22Rv1 (cell line): ENCODE measurements around the gene FASTK.

Experiments used
- CTCF ChIP-seq: fragments of 450-650 bp; IDR thresholded peaks from 2 replicates; pipeline ENCODE4 v1.5.1; 2017; ENCODE audit warnings: mild to moderate bottlenecking
- ZFX ChIP-seq: fragments of 450-650 bp; IDR thresholded peaks from 2 replicates; pipeline ENCODE4 v1.6.1; 2017; ENCODE audit warnings: antibody characterized with exemption, borderline replicate concordance

GRCh38 chr7:151065516-151065915 is 15.1 kb downstream of the FASTK start:
- TF ChIP-seq CTCF = no peak
- no peak for TF ChIP-seq ZFX
